ENCODE data around the gene RGS7.

The RGS7 gene

GRCh38 chr1:240776237-240776636, 580.8 kb downstream of the RGS7 start:
- TF ChIP-seq CTCF (IDR thresholded peaks at IDR 0.05): no peak
- Histone ChIP-seq H3K36me3 (no peaks in the 10 kb centered on the region), H3K27me3 (no peaks in the 10 kb centered on the region), H3K4me3 (ENCODE audit: low read depth in 1 of 2, low read length in 1 of 2) (no peak overlapping the region), H3K9me3 (no peaks in the 10 kb centered on the region), H3K4me1 (ENCODE audit: control insufficient read depth in 1 of 2, insufficient read depth in 1 of 2, low read depth in 1 of 2, low read length in 1 of 2) (no peaks in the 10 kb centered on the region), H3K27ac (no peak overlapping the region)

GRCh38 chr1:240772131-240772530, 584.9 kb downstream of the RGS7 start:
- H3K4me3 ChIP-seq (ENCODE audit: low read depth in 1 of 2, low read length in 1 of 2): no peak overlapping the region
- H3K36me3 ChIP-seq: no peaks in the 10 kb centered on the region
- no peaks in the 10 kb centered on the region for H3K4me1 ChIP-seq (ENCODE audit: control insufficient read depth in 1 of 2, insufficient read depth in 1 of 2, low read depth in 1 of 2, low read length in 1 of 2)
- no peak overlapping the region for H3K27ac ChIP-seq
- H3K9me3 ChIP-seq: no peaks in the 10 kb centered on the region
- no peaks in the 10 kb centered on the region for H3K27me3 ChIP-seq
- TF ChIP-seq CTCF (IDR thresholded peaks at IDR 0.05): no peak

GRCh38 chr1:240771450-240771849, 585.6 kb downstream of the RGS7 start:
- no peaks in the 10 kb centered on the region for H3K36me3 ChIP-seq
- no peak for TF ChIP-seq CTCF (IDR thresholded peaks at IDR 0.05)
- H3K4me3 ChIP-seq (ENCODE audit: low read depth in 1 of 2, low read length in 1 of 2): no peak overlapping the region
- H3K9me3 ChIP-seq: no peaks in the 10 kb centered on the region
- no peak overlapping the region for H3K27ac ChIP-seq
- no peaks in the 10 kb centered on the region for H3K27me3 ChIP-seq
- no peaks in the 10 kb centered on the region for H3K4me1 ChIP-seq (ENCODE audit: control insufficient read depth in 1 of 2, insufficient read depth in 1 of 2, low read depth in 1 of 2, low read length in 1 of 2)

- no peaks in the 10 kb centered on the region for H3K27me3 ChIP-seq
- TF ChIP-seq CTCF (IDR thresholded peaks at IDR 0.05): no peak
Measured at GRCh38 chr1:240768979-240769378, 588.0 kb downstream of the RGS7 start.

GRCh38 chr1:240766831-240767230, 590.2 kb downstream of the RGS7 start:
- Histone ChIP-seq H3K27me3 (no peaks in the 10 kb centered on the region), H3K27ac (no peak overlapping the region), H3K4me1 (ENCODE audit: control insufficient read depth in 1 of 2, insufficient read depth in 1 of 2, low read depth in 1 of 2, low read length in 1 of 2) (no peaks in the 10 kb centered on the region), H3K9me3 (no peaks in the 10 kb centered on the region), H3K36me3 (no peaks in the 10 kb centered on the region), H3K4me3 (ENCODE audit: low read depth in 1 of 2, low read length in 1 of 2) (no peak overlapping the region)
- TF ChIP-seq CTCF (IDR thresholded peaks at IDR 0.05): no peak

More at GRCh38 chr1:240768979-240769378, 588.0 kb downstream of the RGS7 start:
- no peaks in the 10 kb centered on the region for H3K9me3 ChIP-seq
- no peak overlapping the region for H3K4me3 ChIP-seq (ENCODE audit: low read depth in 1 of 2, low read length in 1 of 2)
- no peak overlapping the region for H3K27ac ChIP-seq
- no peaks in the 10 kb centered on the region for H3K36me3 ChIP-seq
- no peaks in the 10 kb centered on the region for H3K4me1 ChIP-seq (ENCODE audit: control insufficient read depth in 1 of 2, insufficient read depth in 1 of 2, low read depth in 1 of 2, low read length in 1 of 2)
